ENCODE results near the gene SMARCC2.

The SMARCC2 gene

GRCh38 chr12:56118688-56119357 lies 70.5 kb downstream of the SMARCC2 start:
- POLR2A ChIA-PET = interaction anchor here (0.6 to 6.1 kb wide), 25 partner anchors 9 to 241 kb away, joined by 3 to 165 read pairs (median 7); partner anchors contain the start of genes ANKRD52, CNPY2, COQ10A and CS
- H3K4me3 ChIP-seq (ENCODE audit: low read depth, low read length) = peak overlapping the region; percentile 78
- H3K36me3 ChIP-seq (ENCODE audit: control insufficient read depth in 2 of 2, insufficient read depth in 1 of 2, low read length in 2 of 2) = peaks cover 0 to 54% of the 10 kb centered on the region in 2 experiments; a peak in 1 of 3 replicates
- H3K4me1 ChIP-seq (ENCODE audit: control insufficient read depth, insufficient read depth, low read length) = peaks cover 5% of the 10 kb centered on the region
- CTCF ChIA-PET = interaction anchor here (0.5 to 5.0 kb wide), 32 partner anchors 9 to 1111 kb away, joined by 3 to 86 read pairs (median 4); partner anchors contain the start of genes ERBB3, ESYT1, MYL6 and PA2G4
- TF ChIP-seq PBX3 (CRISPR knock-in tag; IDR thresholded peaks at IDR 0.05) (peak; percentile 33; the same call in 1 of the 2 replicates), ZNF513 (tag by site-specific recombination; IDR thresholded peaks at IDR 0.05) (no peak)
- peak overlapping the region; percentile 42; the same call in 1 of the 2 replicates for H3K27ac ChIP-seq (ENCODE audit: extremely low read depth, low read depth, low read length)
- H3K9me3 ChIP-seq (ENCODE audit: control insufficient read depth, insufficient read depth, low read depth, low read length) = no peaks in the 10 kb centered on the region

- Histone ChIP-seq H3K4me1 (ENCODE audit: control insufficient read depth, insufficient read depth, low read length) (peaks cover 5% of the 10 kb centered on the region), H3K4me3 (ENCODE audit: low read depth, low read length) (peak within 1 kb of the TSS; percentile 78), H3K9me3 (ENCODE audit: control insufficient read depth, insufficient read depth, low read depth, low read length) (no peaks in the 10 kb centered on the region), H3K27ac (ENCODE audit: extremely low read depth, low read depth, low read length) (peak within 1 kb of the TSS; percentile 99), H3K36me3 (ENCODE audit: control insufficient read depth in 2 of 2, insufficient read depth in 1 of 2, low read length in 2 of 2) (peaks cover 0 to 58% of the 10 kb centered on the region in 2 experiments; a peak in 1 of 3 replicates)
- CTCF ChIA-PET = interaction anchor here (0.5 to 5.0 kb wide), 26 partner anchors 10 to 1112 kb away, joined by 3 to 86 read pairs (median 4); partner anchors contain the start of genes ERBB3, ESYT1, PA2G4 and RNF41
- POLR2A ChIA-PET = interaction anchor here (0.6 to 6.1 kb wide), 28 partner anchors 9 to 404 kb away, joined by 3 to 165 read pairs (median 6); partner anchors contain the start of genes ANKRD52, CNPY2, COQ10A and CS
- no peak for TF ChIP-seq ZNF157 (tag by site-specific recombination; IDR thresholded peaks at IDR 0.05)
- TF ChIP-seq ZNF266 (tag by site-specific recombination; IDR thresholded peaks at IDR 0.05; ENCODE audit: low read depth) = no peak
- peak; percentile 81 for TF ChIP-seq INSM2 (tag by site-specific recombination; IDR thresholded peaks at IDR 0.05)
- no peak for TF ChIP-seq ZNF248 (tag by site-specific recombination; IDR thresholded peaks at IDR 0.05)
- no peak for TF ChIP-seq ZNF544 (tag by site-specific recombination; IDR thresholded peaks at IDR 0.05)
- no peak for TF ChIP-seq ZNF140 (tag by site-specific recombination; IDR thresholded peaks at IDR 0.05)
- TF ChIP-seq YY2 (tag by site-specific recombination; IDR thresholded peaks at IDR 0.05) = peak; percentile 39; the same call in 1 of the 2 replicates
- 0 out of 2 replicates have a peak, but pooled peaks have one; percentile 31 for TF ChIP-seq GFI1B (tag by site-specific recombination; IDR thresholded peaks at IDR 0.05)
- no peak for TF ChIP-seq HOXA7 (CRISPR knock-in tag; IDR thresholded peaks at IDR 0.05; ENCODE audit: borderline replicate concordance)
- peak; percentile 91 for TF ChIP-seq ZXDB (tag by site-specific recombination; IDR thresholded peaks at IDR 0.05)
- peak; percentile 84 for TF ChIP-seq GLIS1 (tag by site-specific recombination; IDR thresholded peaks at IDR 0.05)
- TF ChIP-seq KLF16 (tag by site-specific recombination; IDR thresholded peaks at IDR 0.05) = peak; percentile 90
- peak; percentile 71 for TF ChIP-seq GLIS2 (tag by site-specific recombination; IDR thresholded peaks at IDR 0.05)
- no peak for TF ChIP-seq RBAK (tag by site-specific recombination; IDR thresholded peaks at IDR 0.05)
- TF ChIP-seq ZSCAN23 (tag by site-specific recombination; IDR thresholded peaks at IDR 0.05) = peak; percentile 44; the same call in 1 of the 2 replicates
- TF ChIP-seq ZNF23 (tag by site-specific recombination; IDR thresholded peaks at IDR 0.05; ENCODE audit: borderline replicate concordance) = no peak
- 0 out of 2 replicates have a peak, but pooled peaks have one; percentile 40 for TF ChIP-seq MZF1 (tag by site-specific recombination; IDR thresholded peaks at IDR 0.05; ENCODE audit: borderline replicate concordance)
- peak; percentile 95 for TF ChIP-seq ZNF639 (tag by site-specific recombination; IDR thresholded peaks at IDR 0.05)
- no peak; the same call in 1 of the 2 replicates for TF ChIP-seq ZBTB7A (tag by site-specific recombination; IDR thresholded peaks at IDR 0.05; ENCODE audit: low read depth)
- TF ChIP-seq ZNF362 (tag by site-specific recombination; IDR thresholded peaks at IDR 0.05) = no peak
- TF ChIP-seq ZNF133 (tag by site-specific recombination; IDR thresholded peaks at IDR 0.05) = no peak
- TF ChIP-seq ZNF16 (tag by site-specific recombination; IDR thresholded peaks at IDR 0.05; ENCODE audit: low read depth) = no peak
- TF ChIP-seq ZNF626 (tag by site-specific recombination; IDR thresholded peaks at IDR 0.05) = no peak
Observed at GRCh38 chr12:56117778-56118687, 71.2 kb downstream of the SMARCC2 start, which contains the start of gene ZC3H10. TSS of gene ZC3H10 (plus strand) at chr12:56118266. CDS start at chr12:56120563, 2,297 bp downstream.

Measured in HEK293 (cell line).